PC-3 (cell line): ENCODE measurements around the gene MYO6. TPM values are rescaled to one million over a fixed set of nuclear protein-coding genes. Genes with fewer than 3 reads are reported as not detected.

Experiments used
- ATAC-seq: fragments of 200-7000 bp; cut with Tn5 transposase; 2 replicates; pipeline ENCODE4 v1.9.1; 2020; ENCODE audit warnings: mild to moderate bottlenecking, moderate library complexity
- BruUV-seq: library from RNA; stranded (reverse); fragments of 400-500 nt; replicated peaks from 2 replicates; lab custom pipeline; 2021; lab: Mats Ljungman, UMichigan
- CTCF ChIA-PET: fragments of 300-600 bp; sonication (Branson Sonifier 250); formaldehyde crosslinking; loops from one replicate; lab custom pipeline; 2022; ENCODE audit warnings: antibody characterized with exemption; lab: Charles Lee
- POLR2A ChIA-PET: fragments of 300-600 bp; sonication (Branson Sonifier 250); formaldehyde crosslinking; loops from one replicate; lab custom pipeline; 2022; ENCODE audit warnings: antibody characterized with exemption; ENCODE audit not compliant: unreplicated experiment; lab: Charles Lee
- DNase-seq: peaks from one replicate; pipeline ENCODE4 v3.0.0-alpha.2; 2015
- H2AFZ ChIP-seq: fragments of 300-600 bp; sonication (generic); 2 replicates; pipeline ENCODE4 v1.6.0; 2016; ENCODE audit warnings: antibody characterized with exemption, low read length
- H3F3A ChIP-seq: fragments of 300-600 bp; sonication (generic); one replicate; pipeline ENCODE4 v1.6.0; 2017; ENCODE audit warnings: antibody characterized with exemption, low read length, control low read depth, mild to moderate bottlenecking; ENCODE audit not compliant: unreplicated experiment
- H3K27ac ChIP-seq: fragments of 300-600 bp; sonication (generic); 2 replicates; pipeline ENCODE4 v1.5.1; 2016; ENCODE audit warnings: mild to moderate bottlenecking, low read length
- H3K27me3 ChIP-seq: fragments of 300-600 bp; sonication (generic); 2 replicates; pipeline ENCODE4 v1.6.1; 2016; ENCODE audit warnings: low read length, mixed read lengths
- H3K36me3 ChIP-seq: fragments of 300-600 bp; sonication (generic); 2 replicates; pipeline ENCODE4 v1.6.1; 2016; ENCODE audit warnings: low read depth, mixed run types, low read length, mixed read lengths
- H3K4me1 ChIP-seq: fragments of 300-600 bp; sonication (generic); 2 replicates; pipeline ENCODE4 v1.5.1; 2016; ENCODE audit warnings: low read length; ENCODE audit not compliant: insufficient read depth
- H3K4me2 ChIP-seq: fragments of 300-600 bp; sonication (generic); 2 replicates; pipeline ENCODE4 v1.6.0; 2016; ENCODE audit warnings: low read length
- H3K4me3 ChIP-seq: fragments of 300-600 bp; sonication (generic); 2 replicates; pipeline ENCODE4 v1.5.1; 2016; ENCODE audit warnings: mild to moderate bottlenecking, low read length, mixed read lengths
- H3K79me2 ChIP-seq: fragments of 300-600 bp; sonication (generic); 2 replicates; pipeline ENCODE4 v1.6.1; 2017; ENCODE audit warnings: low read length, mixed read lengths
- H3K9ac ChIP-seq: fragments of 300-600 bp; sonication (generic); 2 replicates; pipeline ENCODE4 v1.6.0; 2016; ENCODE audit warnings: mild to moderate bottlenecking, low read length
- H3K9me2 ChIP-seq: fragments of 300-600 bp; sonication (generic); replicated peaks from 2 replicates; pipeline ENCODE4 v1.6.1; 2016; ENCODE audit warnings: mixed run types, low read length, mixed read lengths
- H3K9me3 ChIP-seq: fragments of 300-600 bp; sonication (generic); 2 replicates; pipeline ENCODE4 v1.6.1; 2016; ENCODE audit warnings: low read length, mixed read lengths
- H4K20me1 ChIP-seq: fragments of 300-600 bp; sonication (generic); 2 replicates; pipeline ENCODE4 v1.6.1; 2016; ENCODE audit warnings: low read length, mixed read lengths
- EZH2 ChIP-seq: fragments of 300-600 bp; sonication (generic); IDR thresholded peaks from one replicate; pipeline ENCODE4 v1.6.1; 2017; ENCODE audit warnings: antibody characterized with exemption, mild to moderate bottlenecking, low read length; ENCODE audit not compliant: unreplicated experiment
- EZH2phosphoT487 ChIP-seq: fragments of 300-600 bp; sonication (generic); IDR thresholded peaks from 2 replicates; pipeline ENCODE4 v1.6.1; 2018; ENCODE audit warnings: mild to moderate bottlenecking, antibody characterized with exemption, low read length, borderline replicate concordance
- intact Hi-C: fragments of 100-400 bp; cut with micrococcal nuclease; formaldehyde crosslinking; loops from 2 replicates; pipeline ENCODE4 v1.9.0; 2023
- total RNA-seq: library from RNA; depleted of rRNA; stranded (reverse); fragments of >200 nt; gene quantifications from 2 replicates; pipeline ENCODE4 v1.2.3, GENCODE V29; 2014
- TF ChIP-seq, protein P1 (sequence below): fragments of 300-600 bp; sonication (generic); conservative IDR thresholded peaks from 2 replicates; pipeline ENCODE4 v1.5.1; 2017; ENCODE audit warnings: antibody characterized with exemption, low read depth, mild to moderate bottlenecking, low read length

MYO6 gene
- total RNA-seq, 1 experiment from 2014 or later: 10.2 TPM

- Histone ChIP-seq H3F3A (peaks cover 5% of the 10 kb centered on the region), H3K27ac (peak overlapping the region; percentile 88), H4K20me1 (no peaks in the 10 kb centered on the region), H3K79me2 (peaks cover 40% of the 10 kb centered on the region), H3K4me2 (peak overlapping the region; percentile 90), H3K4me1 (peaks cover 24% of the 10 kb centered on the region), H3K36me3 (no peaks in the 10 kb centered on the region), H2AFZ (peak overlapping the region; percentile 98), H3K4me3 (peak overlapping the region; percentile 98), H3K27me3 (no peaks in the 10 kb centered on the region), H3K9me2 (no peaks in the 10 kb centered on the region), H3K9ac (peak overlapping the region; percentile 80), H3K9me3 (no peaks in the 10 kb centered on the region)
- ChIA-PET CTCF (no interaction called here), POLR2A (no interaction called here)
- intact Hi-C loops: loop anchor here (2.0 kb wide), 1 partner anchor 101 kb away; no protein-coding TSS in a partner anchor
- BruUV-seq: TSS peak; percentile 27
- no peak for TF ChIP-seq EZH2
- TF ChIP-seq EZH2phosphoT487: no peak
- TF ChIP-seq, protein P1, sequence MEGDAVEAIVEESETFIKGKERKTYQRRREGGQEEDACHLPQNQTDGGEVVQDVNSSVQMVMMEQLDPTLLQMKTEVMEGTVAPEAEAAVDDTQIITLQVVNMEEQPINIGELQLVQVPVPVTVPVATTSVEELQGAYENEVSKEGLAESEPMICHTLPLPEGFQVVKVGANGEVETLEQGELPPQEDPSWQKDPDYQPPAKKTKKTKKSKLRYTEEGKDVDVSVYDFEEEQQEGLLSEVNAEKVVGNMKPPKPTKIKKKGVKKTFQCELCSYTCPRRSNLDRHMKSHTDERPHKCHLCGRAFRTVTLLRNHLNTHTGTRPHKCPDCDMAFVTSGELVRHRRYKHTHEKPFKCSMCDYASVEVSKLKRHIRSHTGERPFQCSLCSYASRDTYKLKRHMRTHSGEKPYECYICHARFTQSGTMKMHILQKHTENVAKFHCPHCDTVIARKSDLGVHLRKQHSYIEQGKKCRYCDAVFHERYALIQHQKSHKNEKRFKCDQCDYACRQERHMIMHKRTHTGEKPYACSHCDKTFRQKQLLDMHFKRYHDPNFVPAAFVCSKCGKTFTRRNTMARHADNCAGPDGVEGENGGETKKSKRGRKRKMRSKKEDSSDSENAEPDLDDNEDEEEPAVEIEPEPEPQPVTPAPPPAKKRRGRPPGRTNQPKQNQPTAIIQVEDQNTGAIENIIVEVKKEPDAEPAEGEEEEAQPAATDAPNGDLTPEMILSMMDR: no peak
- ATAC-seq: peak; percentile 38
- peak; percentile 58 for DNase-seq
These were observed 866 bp upstream of the MYO6 start for GRCh38 chr6:75748003-75748742.

- CTCF ChIA-PET: no interaction called here
- H3K4me2 ChIP-seq: peak overlapping the region; percentile 83
- POLR2A ChIA-PET: no interaction called here
- peak; percentile 28 for DNase-seq
- TF ChIP-seq, protein P1: no peak
- no peak for TF ChIP-seq EZH2phosphoT487
- no peak for TF ChIP-seq EZH2
- peaks cover 67% of the 10 kb centered on the region for H3K79me2 ChIP-seq
- H3K27me3 ChIP-seq: no peaks in the 10 kb centered on the region
- no peaks in the 10 kb centered on the region for H4K20me1 ChIP-seq
- no peak overlapping the region for H2AFZ ChIP-seq
- H3K9ac ChIP-seq: no peak overlapping the region
- H3K4me3 ChIP-seq: peak overlapping the region; percentile 98
- BruUV-seq: no TSS peak
- H3K27ac ChIP-seq: peak overlapping the region; percentile 68; the same call in 1 of the 2 replicates
- H3K36me3 ChIP-seq: no peaks in the 10 kb centered on the region
- H3K4me1 ChIP-seq: peaks cover 30% of the 10 kb centered on the region
- no peaks in the 10 kb centered on the region for H3K9me2 ChIP-seq
- H3F3A ChIP-seq: peaks cover 5% of the 10 kb centered on the region
- H3K9me3 ChIP-seq: no peaks in the 10 kb centered on the region
- ATAC-seq: no peak
- intact Hi-C loops: no loop called here
These were observed 2.4 kb downstream of the MYO6 start for GRCh38 chr6:75751443-75751842.

GRCh38 chr6:75752365-75752764 lies 3.3 kb downstream of the MYO6 start:
- no TSS peak for BruUV-seq
- H3K27me3 ChIP-seq: no peaks in the 10 kb centered on the region
- CTCF ChIA-PET: no interaction called here
- no peaks in the 10 kb centered on the region for H3K9me3 ChIP-seq
- H2AFZ ChIP-seq: no peak overlapping the region
- H4K20me1 ChIP-seq: no peaks in the 10 kb centered on the region
- peaks cover 70% of the 10 kb centered on the region for H3K79me2 ChIP-seq
- peaks cover 5% of the 10 kb centered on the region for H3F3A ChIP-seq
- no peaks in the 10 kb centered on the region for H3K36me3 ChIP-seq
- H3K9me2 ChIP-seq: no peaks in the 10 kb centered on the region
- H3K4me3 ChIP-seq: peak overlapping the region; percentile 52
- POLR2A ChIA-PET: no interaction called here
- intact Hi-C loops: no loop called here
- H3K9ac ChIP-seq: no peak overlapping the region
- H3K4me2 ChIP-seq: peak overlapping the region; percentile 83
- no peak for TF ChIP-seq EZH2phosphoT487
- TF ChIP-seq, protein P1: no peak
- TF ChIP-seq EZH2: no peak
- peak overlapping the region; percentile 68 for H3K27ac ChIP-seq
- ATAC-seq (no peak), DNase-seq (peak; percentile 77)
- H3K4me1 ChIP-seq: peaks cover 27% of the 10 kb centered on the region
